EL (cell line): ENCODE data around the gene KCNE4.
A peak's percentile ranks its signal among the peaks of the same experiment; 100 is the strongest.

Experiments used
- DNase-seq: peaks from one replicate; pipeline ENCODE4 v3.0.0-alpha.2; 2016

KCNE4 gene

DNA sequence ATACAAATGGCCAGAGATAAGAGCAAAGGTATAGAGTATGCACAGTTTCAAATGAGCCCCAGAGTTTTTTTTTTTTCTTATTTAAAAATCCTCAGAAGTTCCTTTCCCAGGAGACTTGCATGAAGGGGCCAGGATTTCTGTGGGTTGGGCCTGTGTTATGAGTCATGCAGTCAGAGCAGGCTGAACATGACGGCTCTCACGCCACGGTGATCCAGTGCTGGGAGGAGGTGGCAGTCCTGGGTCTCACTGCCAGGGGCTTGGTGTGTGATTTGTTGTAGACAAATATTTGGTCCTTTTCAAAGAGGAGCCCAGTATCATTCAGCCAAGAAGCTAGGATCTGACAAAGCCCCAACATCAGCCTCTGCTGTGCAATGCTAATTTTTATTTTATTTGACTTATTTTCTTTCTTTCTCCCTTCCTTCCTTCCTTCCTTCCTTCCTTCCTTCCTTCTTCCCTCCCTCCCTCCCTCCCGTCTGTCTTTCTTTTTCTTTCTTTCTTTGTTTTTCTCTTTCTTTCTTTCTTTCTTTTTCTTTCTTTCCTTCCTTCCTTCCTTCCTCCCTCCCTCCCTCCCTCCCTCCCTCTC is 10.4 kb upstream of the KCNE4 start:
- DNase-seq: peak; percentile 98

DNA sequence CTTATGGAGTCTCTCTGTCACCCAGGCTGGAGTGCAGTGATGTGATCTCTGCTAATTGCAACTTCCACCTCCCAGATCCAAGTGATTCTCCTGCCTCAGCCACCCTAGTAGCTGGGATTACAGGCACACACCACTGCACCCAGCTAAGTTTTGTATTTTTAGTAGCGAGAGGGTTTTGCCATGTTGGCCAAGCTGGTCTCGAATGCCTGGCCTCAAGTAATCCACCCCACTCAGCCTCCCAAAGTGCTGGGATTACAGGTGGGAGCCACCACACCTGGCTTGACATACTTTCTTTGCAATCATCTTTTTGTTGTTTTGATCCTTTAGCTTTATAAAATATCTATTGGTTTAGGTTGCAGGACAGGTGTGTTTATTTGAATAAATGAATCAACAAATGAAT is 9.7 kb upstream of the KCNE4 start:
- DNase-seq: no peak

DNA sequence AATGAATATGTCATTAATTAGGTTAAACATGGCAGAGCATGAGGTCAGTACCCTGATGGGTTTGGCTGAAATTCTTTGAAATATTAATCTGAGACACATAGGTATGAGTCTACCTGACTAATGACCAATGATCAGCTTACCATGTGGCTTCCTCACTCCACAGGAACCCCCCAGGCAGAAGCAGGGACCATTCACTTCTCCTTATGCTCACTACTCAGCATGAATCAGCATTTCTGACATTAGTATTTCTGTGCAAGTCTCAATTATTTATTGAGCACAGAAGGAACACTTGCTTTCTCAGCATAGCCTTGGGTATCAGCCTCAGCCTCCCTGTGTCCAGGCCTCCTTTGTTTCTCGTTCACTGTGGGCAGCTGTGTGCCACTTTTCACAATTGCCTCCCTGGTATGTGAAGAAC is 9.3 kb upstream of the KCNE4 start:
- DNase-seq: peak; percentile 47

DNA sequence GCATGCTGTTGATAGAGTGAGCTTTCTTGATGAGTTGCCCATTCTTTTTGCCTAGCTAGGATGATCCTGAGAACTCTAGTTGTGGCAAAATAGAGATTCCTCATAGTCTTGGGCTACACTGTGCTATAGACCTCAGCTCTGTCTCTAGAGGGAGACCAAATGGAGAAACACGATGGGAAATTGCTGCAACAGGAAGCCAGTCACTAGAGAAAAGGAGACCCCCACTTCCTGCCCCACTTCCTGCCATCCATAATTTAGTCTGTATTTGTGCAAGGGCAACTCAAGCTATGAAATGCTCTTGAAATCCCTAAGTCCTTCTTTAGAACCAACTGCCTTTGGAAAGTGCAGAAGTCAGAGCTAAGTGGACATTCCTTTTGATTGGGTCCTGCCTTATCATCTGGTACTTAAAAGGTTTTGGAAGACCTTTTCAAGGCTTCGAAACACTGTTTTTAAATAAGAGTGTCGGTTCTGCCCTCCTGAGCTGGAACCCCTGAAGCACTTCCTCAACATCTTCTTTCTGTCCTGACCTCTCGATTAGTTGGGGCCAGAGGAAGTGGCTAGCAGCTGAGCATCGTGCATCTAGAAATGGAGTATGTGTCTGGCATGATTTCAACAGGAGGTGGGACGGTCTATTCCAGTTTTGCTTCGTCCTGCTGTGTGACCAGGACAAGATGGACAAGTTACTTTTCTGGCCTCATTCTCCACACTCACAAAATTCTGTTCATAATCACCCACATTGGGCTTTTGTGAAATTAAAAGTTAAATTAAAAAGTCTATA is 8.6 kb upstream of the KCNE4 start:
- DNase-seq: no peak

DNA sequence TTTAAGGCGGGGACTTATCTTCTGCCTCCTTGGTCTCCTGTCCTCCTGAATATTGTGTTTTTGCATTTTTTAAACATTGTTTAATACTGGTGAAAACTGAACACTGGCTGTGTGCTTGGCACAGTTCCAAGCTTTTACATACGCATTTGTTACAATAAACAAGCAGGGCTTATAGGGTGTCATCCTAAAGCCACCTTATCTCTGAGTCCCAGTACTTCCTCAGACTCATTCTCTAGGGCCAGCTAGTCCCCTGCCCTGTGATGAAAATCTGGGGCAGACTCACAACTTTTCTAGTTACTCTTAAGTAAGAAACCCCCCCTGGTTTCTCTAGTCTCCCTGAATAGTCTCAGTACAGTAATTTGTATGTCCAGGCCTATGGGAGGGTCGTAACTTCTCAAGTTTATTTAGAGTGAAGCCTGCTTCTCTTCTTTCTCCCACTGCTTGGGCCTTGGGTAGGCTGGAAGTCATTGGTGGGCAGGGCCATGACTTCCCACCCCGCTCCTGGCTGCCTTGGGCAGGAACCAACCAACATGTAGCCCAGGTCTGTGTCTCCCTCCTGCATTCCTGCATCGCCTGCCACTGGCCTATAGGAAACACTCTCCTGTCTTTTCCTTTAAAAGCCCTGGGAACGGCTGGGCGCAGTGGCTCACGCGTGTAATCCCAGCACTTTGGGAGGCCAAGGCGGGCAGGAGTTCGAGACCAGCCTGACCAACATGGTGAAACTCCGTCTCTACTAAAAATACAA is 7.7 kb upstream of the KCNE4 start:
- DNase-seq: no peak

DNA sequence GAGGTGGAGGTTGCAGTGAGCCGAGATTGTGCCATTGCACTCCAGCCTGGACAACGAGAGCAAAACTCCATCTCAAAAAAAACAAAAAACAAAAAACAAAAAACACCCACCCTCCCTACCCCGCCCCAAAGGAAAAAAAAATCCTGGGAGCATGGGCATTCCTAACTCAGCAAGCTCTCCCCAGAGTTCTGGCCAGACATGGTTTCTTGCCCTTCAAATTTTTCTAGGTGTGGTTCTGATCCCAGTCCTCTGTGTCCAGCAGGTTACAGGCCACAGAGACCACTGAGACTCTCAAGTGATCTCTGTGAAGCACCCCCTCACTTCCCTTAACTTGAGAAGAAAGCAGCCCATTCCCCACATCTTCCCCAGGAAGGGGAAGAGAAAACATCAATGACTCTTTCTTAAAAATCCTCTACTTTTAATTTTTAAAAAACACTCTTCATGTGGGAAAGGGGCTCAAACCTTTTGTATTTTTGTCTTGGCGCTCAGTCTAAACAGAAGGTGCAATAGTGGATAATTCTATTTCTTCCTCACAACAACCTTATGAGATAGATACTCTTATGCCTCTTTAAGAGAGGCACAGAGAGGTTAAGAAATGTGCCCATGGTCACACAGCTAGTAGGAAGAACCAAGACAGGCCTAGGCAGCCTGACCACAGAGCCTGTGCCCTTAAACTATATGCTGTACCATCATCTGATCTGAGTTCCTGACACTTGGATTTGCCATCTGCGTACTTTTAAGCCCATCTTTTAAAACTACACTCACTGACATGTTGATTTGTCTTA is 6.9 kb upstream of the KCNE4 start:
- no peak for DNase-seq

DNA sequence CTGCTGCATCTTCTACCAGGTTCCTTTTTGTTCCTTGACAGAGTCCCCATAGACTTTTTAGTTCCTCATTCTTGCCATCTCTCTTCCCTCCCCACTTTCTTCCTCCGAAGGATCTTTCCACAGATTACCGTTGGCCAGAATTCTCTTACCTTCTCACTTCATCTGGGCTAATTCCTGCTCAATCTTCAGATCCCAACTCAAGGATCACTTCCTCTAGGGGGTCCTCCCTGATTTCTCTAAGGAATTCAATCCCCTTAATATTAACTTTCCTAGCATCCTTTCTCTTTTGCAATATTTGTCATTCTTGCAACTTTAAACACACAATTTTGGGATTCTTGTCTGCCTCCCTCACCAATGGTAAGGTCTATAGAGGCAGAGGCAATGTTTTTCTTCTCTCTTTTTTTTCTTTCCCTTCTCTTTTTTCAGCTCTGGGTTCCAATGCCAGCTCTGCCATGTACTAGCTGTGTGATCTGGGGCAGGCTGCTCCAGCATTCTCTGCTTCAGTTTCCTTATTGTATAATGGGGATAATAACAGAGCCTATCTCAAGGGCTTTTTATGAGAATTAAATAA is 5.4 kb upstream of the KCNE4 start:
- DNase-seq: peak; percentile 51

DNA sequence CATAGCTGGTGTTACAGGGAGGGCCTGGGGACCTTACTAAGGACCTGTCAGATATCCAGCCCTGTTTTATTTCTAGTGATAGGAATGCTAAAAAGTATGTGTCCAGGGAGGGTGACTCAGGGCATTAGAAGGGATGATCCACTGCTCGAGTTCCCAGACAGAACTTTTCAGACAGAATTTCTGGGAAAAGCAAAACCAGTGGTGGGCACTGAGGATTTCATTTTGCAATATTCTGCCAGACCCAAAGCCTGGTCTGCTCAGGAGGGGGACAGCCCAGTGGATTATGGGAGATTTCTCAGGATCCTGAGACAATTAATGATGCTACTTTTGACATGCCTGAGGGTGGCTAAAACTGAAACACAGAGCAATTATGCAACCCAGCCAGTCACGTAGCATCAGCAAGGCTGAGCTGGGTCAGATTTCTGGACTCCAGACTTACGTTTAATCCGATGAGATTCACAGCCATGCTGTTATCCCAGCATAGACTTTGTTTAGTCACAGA is 4.7 kb upstream of the KCNE4 start:
- peak; percentile 88 for DNase-seq

DNA sequence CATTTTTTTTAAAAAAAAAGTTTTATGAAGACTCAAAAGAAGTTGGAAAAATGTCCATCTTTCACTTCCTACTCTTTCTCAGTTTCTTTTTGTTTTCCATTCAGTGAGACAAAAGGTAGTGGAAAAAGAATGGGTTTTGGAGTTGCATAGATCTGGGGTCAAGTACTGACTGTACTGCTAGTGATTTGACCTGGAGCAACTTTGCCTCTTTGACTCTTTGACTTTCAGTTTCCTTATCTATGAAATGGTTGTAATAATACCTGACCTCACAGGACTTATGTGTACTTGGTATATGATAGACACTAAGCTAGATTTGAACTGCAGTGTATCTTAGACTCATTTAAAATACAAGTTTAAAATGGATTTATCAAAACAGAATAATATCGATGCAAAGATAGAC is 3.5 kb upstream of the KCNE4 start:
- DNase-seq: no peak

DNA sequence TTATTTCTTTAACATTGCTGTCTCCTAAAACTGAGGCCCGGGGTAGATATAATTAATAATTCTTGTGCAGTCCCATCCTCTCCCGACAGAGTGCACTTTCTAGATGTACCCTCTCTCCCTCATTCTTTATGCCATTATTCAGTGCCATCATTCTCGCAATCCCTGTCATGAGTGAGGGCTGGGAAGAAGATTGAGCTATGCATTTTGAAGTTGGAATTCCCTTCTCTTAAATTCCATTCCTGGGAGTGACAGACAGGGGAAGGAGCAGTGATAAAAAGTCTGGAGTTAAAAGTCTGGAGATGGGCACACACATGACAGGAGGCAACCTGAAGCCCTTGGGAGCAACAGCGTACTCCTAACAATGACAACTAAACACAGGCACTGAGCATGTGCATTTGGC is 2.6 kb upstream of the KCNE4 start:
- DNase-seq: no peak

DNA sequence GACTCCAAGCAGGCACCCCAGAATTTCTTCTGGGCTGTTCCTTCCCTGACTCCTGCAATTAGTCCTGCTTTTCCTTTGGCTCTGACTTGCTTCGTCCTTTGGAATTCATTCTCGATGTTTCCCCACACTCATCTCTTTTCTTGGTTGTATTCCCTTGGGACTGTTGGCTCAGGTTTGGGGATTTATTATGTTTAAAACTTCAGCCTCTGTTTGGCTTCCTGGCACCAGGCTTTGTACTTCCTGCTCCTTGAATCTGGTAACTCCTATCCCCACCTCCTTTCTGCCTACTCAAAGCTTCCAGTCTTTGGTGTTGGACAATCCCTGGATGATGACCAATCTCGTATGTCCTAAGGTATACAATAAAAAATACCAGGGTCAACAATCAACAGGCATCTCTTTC is 1.8 kb upstream of the KCNE4 start:
- DNase-seq: no peak

DNA sequence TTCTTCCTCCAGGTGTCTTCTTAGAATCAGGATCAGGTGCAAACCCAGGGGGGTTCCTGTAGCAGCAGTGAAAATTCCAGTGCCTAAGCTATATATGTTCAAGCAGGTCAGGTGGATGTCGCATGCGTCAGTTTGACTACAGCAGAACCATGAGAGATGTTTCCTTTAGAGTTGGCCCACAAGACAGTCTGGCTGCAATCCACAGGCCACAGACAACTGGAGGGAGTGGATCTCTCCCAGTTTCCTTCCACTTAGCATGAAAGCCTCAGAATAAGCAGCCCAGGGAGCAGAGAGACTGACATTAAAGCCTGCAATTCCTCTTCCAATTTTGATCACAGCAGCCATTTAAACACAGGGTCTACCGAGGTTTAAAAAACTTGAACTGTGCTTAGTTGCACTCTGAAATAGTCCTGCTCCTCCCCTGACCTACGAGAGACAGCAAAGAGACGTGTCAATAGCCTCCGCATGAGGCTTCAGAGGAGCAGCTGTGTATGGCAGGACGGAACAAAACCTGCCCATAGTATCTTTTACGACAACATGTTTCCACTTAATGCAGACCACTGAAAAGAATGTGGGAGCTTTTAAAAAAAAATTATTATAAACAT is 988 bp upstream of the KCNE4 start:
- DNase-seq: no peak

DNA sequence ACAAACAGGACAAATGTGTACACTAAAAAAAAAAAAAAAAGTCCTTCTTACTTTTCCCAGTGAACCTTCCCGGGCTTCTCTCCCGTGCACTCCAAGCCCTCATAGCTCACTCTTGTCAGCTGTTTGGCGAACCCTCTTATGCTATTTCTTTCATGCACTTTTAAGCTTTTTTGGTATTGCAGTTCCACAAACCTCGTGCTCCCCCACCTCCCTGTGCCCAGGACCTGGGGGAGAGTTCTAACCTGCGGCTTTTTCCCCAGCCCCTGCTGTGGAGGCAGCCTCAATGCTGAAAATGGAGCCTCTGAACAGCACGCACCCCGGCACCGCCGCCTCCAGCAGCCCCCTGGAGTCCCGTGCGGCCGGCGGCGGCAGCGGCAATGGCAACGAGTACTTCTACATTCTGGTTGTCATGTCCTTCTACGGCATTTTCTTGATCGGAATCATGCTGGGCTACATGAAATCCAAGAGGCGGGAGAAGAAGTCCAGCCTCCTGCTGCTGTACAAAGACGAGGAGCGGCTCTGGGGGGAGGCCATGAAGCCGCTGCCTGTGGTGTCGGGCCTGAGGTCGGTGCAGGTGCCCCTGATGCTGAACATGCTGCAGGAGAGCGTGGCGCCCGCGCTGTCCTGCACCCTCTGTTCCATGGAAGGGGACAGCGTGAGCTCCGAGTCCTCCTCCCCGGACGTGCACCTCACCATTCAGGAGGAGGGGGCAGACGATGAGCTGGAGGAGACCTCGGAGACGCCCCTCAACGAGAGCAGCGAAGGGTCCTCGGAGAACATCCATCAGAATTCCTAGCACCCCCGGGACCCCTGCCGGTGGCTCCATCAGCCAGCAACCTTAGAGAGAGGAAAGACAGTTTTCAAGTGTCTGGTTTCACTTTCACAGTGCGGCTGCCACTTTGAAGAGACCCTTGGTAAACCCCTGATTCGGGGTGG is 826 bp downstream of the KCNE4 start:
- no peak for DNase-seq

DNA sequence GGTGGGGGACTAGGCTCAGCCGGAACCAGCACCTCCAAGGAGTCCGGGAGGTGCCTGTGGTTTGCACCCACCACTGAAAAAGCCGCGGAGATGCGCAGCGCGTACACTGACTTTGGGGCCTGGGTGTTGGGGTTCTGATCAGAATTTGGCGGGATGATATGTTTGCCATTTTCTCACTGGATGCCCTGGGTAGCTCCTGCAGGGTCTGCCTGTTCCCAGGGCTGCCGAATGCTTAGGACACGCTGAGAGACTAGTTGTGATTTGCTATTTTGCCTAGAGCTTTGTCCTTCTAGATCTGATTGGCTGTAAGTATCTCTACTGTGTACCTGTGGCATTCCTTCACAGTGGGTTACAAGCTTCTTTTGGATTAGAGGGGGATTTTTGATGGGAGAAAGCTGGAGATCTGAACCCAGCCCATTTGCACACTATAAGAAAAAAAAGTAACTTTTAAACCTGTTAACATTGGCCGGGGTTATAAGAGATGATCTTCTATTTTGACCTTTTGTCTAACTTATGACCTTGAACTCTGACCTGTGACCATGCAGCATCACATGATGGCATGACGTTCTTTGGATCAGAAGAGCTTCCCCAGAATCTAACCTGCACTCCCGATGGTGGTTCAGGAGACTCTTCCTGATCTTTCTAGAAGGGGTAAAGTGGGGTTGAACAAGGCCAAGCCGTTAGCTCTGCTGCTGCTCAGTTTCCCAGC is 1.6 kb downstream of the KCNE4 start:
- DNase-seq: no peak

DNA sequence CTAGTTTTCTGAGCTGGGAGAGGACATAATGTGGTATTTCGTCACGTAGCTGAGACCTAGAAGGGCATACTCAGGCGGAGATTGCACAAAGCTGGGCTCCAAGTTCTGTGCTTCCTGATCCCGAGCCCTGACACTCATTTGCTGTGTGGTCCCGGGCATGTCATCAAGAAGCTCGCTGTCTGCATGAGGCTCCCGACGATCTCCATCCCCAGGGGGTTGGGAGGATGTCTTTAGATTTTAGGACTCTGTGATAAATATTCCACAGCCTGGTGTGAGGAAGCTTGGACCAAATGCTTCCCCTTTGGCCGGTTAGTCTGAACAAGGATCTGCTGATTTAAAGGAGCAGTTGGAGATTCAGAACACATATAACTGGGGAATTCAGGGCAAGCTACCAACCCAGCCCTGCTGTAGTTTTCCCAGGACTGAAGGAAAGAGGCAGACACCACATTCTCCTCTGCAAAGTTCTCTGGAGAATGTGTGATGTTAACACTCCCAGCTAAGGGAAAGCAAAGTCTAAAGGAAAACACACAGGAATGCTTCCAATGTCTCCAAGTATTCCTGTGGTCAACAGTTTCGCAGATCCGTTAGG is 2.3 kb downstream of the KCNE4 start:
- DNase-seq: peak; percentile 63

DNA sequence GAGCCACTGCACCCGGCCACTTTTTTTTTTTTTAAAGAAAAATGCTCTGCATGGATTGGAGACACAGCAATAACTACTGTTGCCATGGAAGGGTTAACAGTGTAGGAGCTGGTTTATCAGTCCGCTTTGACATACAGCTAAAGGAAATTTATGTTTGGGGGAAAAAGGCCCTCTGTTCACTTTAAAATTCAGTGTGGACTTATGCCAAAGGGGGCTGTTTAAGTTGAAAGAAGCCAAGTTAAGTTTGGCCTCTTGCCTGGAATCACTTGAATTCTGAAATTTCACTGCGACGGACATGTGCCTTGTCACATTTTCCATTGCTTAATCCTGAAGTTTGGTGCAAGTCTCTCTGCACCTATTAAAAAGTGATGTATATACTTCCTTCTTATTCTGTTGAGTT is 3.1 kb downstream of the KCNE4 start:
- no peak for DNase-seq

DNA sequence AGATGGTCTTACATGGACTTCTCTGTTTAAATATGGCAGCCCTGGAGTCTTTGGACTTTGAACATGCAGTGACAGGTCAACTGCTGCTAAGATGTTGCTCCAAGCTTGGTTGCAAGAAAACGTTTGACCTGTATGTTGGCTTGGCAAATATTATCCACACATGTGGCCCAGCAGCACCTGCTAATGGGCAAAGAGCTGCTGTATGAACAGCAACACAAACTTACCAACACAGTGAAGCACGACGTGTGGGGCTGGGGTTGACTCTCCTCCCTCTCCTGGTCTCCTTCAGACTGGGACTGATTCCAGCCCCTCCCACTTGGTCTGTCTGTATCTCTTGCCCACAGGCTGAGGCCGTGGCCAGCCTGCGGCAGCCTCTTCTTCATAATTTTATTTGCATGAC is 3.8 kb downstream of the KCNE4 start:
- no peak for DNase-seq

DNA sequence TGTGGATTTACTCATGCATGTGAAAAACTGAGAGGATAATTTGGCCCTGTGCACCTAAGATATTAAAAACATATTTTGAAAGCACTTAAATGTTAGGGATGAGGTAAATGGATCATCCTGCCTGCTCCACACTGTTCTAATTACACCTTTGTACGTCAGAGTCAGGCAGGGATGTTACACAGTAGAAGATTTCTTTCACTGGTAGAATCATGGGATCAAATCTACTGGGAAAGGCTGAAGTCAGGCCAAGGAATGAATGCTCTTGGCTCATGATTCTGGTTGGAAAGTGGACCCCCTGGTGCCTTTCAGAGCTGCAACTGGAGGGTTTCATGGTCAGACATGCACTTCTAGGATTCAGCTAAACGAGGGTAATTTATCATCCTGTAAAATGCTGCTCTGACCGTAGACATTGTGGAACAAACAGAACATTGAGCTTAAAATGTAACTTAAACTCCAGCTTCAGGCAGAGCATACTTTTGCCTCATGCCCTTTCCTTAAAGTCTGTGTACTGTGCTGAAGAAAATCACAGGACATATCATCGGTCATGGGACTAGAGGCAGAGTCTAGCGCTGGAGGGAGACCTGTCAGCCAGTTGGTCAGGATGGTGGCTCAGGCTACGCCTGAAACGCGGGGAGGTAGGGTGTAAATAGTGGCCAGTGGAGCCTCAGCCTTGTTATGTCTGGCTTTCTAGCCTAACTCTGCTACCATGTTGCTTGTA is 4.9 kb downstream of the KCNE4 start:
- no peak for DNase-seq

DNA sequence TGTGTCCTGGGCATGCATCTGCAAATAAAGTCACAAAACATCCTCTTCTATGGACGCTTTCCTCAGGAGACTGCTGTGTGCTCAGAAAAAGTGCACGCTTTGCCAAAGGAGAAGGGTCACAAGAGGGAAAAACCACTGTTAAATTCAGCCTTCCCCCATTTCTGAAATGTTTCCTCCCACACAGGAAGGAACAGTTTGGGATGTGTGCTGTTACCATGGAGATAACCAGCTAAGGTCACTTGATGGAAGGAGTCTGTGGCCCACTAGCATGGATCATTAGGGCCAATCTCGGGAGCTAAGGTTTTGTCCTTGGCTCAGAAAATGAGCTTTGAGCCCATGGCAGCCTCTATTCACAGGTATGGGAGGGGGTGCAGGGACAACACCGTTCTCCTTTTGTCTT is 5.6 kb downstream of the KCNE4 start:
- no peak for DNase-seq
